ENCODE data around the gene ZNF487. TPM values are rescaled to one million over a fixed set of nuclear protein-coding genes. Genes with fewer than 3 reads are reported as not detected.
"Not testable (repeated sequence)": the region's sequence is repeated elsewhere in the genome, so short reads cannot be mapped to it uniquely, and the experiment has no call there.

ZNF487 gene
- polyA plus RNA-seq, 2 of the 4 experiments (the other 2 are of a cell fraction): 4.3 to 7.2 TPM

DNA sequence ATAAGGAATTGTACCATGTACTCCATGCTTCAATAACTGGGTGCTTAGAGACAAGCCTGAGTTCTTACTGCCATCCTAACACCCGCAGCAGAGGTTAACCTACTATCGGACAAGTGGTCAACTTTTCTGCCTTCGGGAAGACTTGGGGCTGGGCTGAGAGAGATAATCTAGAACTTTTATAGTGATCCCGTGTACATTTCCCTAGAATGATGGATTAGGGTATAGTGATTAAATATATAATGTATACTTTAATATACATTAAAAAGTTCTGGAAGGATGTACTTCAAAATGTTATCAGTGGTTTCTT lies 15.8 kb upstream of the ZNF487 start:
- ATAC-seq: no peak
- WGBS (ENCODE audit: missing lambda C conversion rate): 63% methylated on average over 4 of the region's 4 CpGs
- DNase-seq (ENCODE audit: low read depth in 1 of 2, low spot score in 1 of 2): no peak
- H3K4me1 ChIP-seq: peaks cover 14% of the 10 kb centered on the region
- FAIRE-seq: no peak
- H3K4me3 ChIP-seq: peak overlapping the region; percentile 45
- TF ChIP-seq TP53 (CRISPR knock-in tag; IDR thresholded peaks at IDR 0.05): no peak
- no peak for TF ChIP-seq KDM5A (IDR thresholded peaks at IDR 0.05)
- TF ChIP-seq, protein P1, sequence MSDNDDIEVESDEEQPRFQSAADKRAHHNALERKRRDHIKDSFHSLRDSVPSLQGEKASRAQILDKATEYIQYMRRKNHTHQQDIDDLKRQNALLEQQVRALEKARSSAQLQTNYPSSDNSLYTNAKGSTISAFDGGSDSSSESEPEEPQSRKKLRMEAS (IDR thresholded peaks at IDR 0.05): no peak
- TF ChIP-seq, protein P2, sequence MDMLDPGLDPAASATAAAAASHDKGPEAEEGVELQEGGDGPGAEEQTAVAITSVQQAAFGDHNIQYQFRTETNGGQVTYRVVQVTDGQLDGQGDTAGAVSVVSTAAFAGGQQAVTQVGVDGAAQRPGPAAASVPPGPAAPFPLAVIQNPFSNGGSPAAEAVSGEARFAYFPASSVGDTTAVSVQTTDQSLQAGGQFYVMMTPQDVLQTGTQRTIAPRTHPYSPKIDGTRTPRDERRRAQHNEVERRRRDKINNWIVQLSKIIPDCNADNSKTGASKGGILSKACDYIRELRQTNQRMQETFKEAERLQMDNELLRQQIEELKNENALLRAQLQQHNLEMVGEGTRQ (IDR thresholded peaks at IDR 0.05): no peak
- no peak for TF ChIP-seq HOXB13 (CRISPR knock-in tag; IDR thresholded peaks at IDR 0.05; ENCODE audit: low read depth)
- TF ChIP-seq EP300 (IDR thresholded peaks at IDR 0.05): no peak
- no peak for TF ChIP-seq CEBPB (IDR thresholded peaks at IDR 0.05)
- no peak for TF ChIP-seq RFX5 (IDR thresholded peaks at IDR 0.05)
- H3K4me2 ChIP-seq: peak overlapping the region; percentile 71
- H3K27ac ChIP-seq: peak overlapping the region; percentile 91 to 94
- H3K9me3 ChIP-seq: no peaks in the 10 kb centered on the region
- ChIA-PET POLR2A (interaction anchor here (0.6 to 3.4 kb wide), 7 partner anchors 10 to 881 kb away, joined by 3 to 28 read pairs (median 3); partner anchors contain the start of gene HNRNPF), CTCF (interaction anchor here (1.4 to 1.5 kb wide), 2 partner anchors 14 to 16 kb away, joined by 4 to 5 read pairs; partner anchors contain the start of gene ZNF487)

DNA sequence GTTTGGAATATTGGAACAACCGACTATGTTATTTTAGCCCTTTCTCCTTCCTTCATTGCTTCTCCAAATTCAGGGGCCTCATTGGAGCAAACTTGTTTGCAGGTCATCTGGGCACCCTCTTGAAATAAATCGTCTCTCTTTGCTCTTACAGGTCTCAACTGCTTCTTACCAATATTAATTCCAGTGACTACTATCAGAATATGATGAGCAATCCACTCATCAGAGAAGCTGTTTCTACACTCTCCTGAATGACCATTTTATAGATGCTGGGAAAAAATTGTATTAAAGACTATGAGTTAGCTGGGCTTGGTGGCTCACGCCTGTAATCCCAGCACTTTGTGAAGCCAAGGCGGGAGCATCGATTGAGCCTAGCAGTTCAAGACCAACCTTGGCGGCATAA lies 15.4 kb upstream of the ZNF487 start:
- 96% methylated on average over 6 of the region's 6 CpGs for WGBS (ENCODE audit: missing lambda C conversion rate)

DNA sequence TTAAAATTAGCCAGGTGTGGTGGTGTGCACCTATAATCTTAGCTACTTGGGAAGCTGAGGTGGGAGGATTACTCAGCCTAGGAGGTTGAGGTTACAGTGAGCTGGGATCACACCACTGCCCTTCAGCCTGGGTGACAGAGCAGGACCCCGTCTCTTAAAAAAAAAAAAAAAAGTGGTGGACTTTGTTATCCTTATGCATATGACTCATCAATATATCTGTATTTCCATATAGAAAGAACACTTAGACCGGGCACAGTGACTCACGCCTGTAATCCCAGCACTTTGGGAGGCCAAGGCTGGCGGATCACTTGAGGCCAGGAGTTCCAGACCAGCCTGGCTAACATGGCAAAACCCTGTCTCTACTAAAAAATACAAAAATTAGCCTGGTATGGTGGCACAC lies 15.0 kb upstream of the ZNF487 start:
- not testable (repeated sequence) for H3K4me2 ChIP-seq; H3K4me3 ChIP-seq; H3K9me3 ChIP-seq; ATAC-seq; DNase-seq (ENCODE audit: low read depth in 1 of 2, low spot score in 1 of 2); FAIRE-seq; TF ChIP-seq FOSL2 (IDR thresholded peaks at IDR 0.05)
- Histone ChIP-seq H3K27ac (peak overlapping the region; percentile 91 to 94; a peak in 5 of 6 replicates), H3K4me1 (peaks cover 14% of the 10 kb centered on the region)
- WGBS (ENCODE audit: missing lambda C conversion rate): 89% methylated on average over 4 of the region's 4 CpGs
- ChIA-PET POLR2A (interaction anchor here (0.8 kb wide), 1 partner anchor 14 kb away, joined by 3 read pairs; no protein-coding TSS in a partner anchor), CTCF (interaction anchor here (0.7 to 1.5 kb wide), 3 partner anchors 13 to 20 kb away, joined by 3 to 5 read pairs (median 4); partner anchors contain the start of gene ZNF487)
- TF ChIP-seq FOSL2 (CRISPR knock-in tag; IDR thresholded peaks at IDR 0.05): peak; percentile 53; the same call in 1 of the 2 replicates

More for the DNA sequence above, 15.4 kb upstream of the ZNF487 start:
- no peak for FAIRE-seq
- DNase-seq (ENCODE audit: low read depth in 1 of 2, low spot score in 1 of 2): no peak
- ChIA-PET POLR2A (interaction anchor here (0.8 kb wide), 1 partner anchor 15 kb away, joined by 3 read pairs; no protein-coding TSS in a partner anchor), CTCF (interaction anchor here (0.7 to 1.5 kb wide), 3 partner anchors 14 to 20 kb away, joined by 3 to 5 read pairs (median 4); partner anchors contain the start of gene ZNF487)
- Histone ChIP-seq H3K4me1 (peaks cover 14% of the 10 kb centered on the region), H3K4me3 (peak overlapping the region; percentile 45; the same call in 2 of the 3 replicates), H3K27ac (peak overlapping the region; percentile 91 to 94; a peak in 5 of 6 replicates), H3K4me2 (peak overlapping the region; percentile 71), H3K9me3 (no peaks in the 10 kb centered on the region)
- TF ChIP-seq HOXA7 (CRISPR knock-in tag; IDR thresholded peaks at IDR 0.05): no peak
- ATAC-seq: no peak

DNA sequence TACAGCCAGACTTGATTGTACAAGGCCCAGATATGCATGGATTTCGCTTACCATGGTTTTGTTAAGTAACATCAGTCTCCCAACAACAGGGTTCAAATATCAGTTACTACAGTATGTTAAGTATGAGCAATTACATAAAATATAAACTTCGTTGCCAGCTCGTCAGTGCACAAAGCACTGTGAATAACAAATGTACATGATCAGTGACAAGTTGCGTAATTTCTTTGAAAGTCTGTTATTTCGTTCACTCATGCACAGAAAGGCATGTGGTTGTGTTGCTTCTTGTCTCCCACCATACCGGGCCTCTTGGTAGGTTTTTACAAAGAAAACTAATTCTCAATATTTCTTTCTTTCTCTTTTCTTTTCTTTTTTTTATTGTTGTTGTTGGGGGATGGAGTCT lies 12.5 kb upstream of the ZNF487 start:
- no peak for DNase-seq (ENCODE audit: low read depth in 1 of 2, low spot score in 1 of 2)
- TF ChIP-seq MAZ (IDR thresholded peaks at IDR 0.05; ENCODE audit: borderline replicate concordance, low read depth, low read length) (no peak), RNF2 (IDR thresholded peaks at IDR 0.05; ENCODE audit: borderline replicate concordance, low read depth) (no peak), POLR2A (IDR thresholded peaks at IDR 0.05; ENCODE audit: low read length) (no peak), CEBPB (IDR thresholded peaks at IDR 0.05) (peak in 1 of 2 experiments; percentile 38; a peak in 2 of 4 replicates)
- TF ChIP-seq, protein P3, sequence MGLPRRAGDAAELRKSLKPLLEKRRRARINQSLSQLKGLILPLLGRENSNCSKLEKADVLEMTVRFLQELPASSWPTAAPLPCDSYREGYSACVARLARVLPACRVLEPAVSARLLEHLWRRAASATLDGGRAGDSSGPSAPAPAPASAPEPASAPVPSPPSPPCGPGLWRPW (IDR thresholded peaks at IDR 0.05): no peak
- H3K27ac ChIP-seq: no peak overlapping the region
- WGBS (ENCODE audit: missing lambda C conversion rate): 84% methylated on average over 6 of the region's 6 CpGs
- POLR2A ChIA-PET: interaction anchor here (0.9 kb wide), 1 partner anchor 15 kb away, joined by 3 read pairs; the partner anchor contains the start of gene HNRNPF
- H3K4me3 ChIP-seq: no peak overlapping the region
- no peaks in the 10 kb centered on the region for H3K9me3 ChIP-seq
- H3K4me1 ChIP-seq: peaks cover 14% of the 10 kb centered on the region
- CTCF ChIA-PET: interaction anchor here (0.7 to 1.2 kb wide), 2 partner anchors 12 to 34 kb away, joined by 4 read pairs; no protein-coding TSS in a partner anchor
- no peak for ATAC-seq
- no peak for FAIRE-seq
- H3K4me2 ChIP-seq: no peak overlapping the region

DNA sequence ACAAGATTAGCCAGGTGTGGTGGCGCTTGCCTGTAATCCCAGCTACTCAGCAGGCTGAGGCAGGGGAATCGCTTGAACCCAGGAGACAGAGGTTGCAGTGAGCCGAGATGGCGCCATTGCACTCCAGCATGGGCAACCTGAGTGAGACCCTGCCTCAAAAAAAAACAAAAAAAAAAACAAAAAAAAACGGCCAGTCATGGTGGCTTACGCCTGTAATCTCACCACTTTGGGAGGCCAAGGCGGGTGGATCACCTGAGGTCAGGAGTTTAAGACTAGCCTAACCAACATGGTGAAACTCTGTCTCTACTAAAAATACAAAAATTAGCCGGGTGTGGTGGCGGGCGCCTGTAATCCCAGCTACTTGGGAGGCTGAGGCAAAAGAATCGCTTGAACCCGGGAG lies 10.4 kb upstream of the ZNF487 start:
- H3K9me3 ChIP-seq; H3K4me2 ChIP-seq; H3K4me1 ChIP-seq; H3K4me3 ChIP-seq; ATAC-seq; POLR2A ChIA-PET; FAIRE-seq; CTCF ChIA-PET; H3K27ac ChIP-seq; DNase-seq (ENCODE audit: low read depth in 1 of 2, low spot score in 1 of 2): not testable (repeated sequence)
- 87% methylated on average over 12 of the region's 12 CpGs for WGBS (ENCODE audit: missing lambda C conversion rate)

Data from A549 (cell line).